GM19035 (cell line): ENCODE results near the gene RGS2.

ENCODE experiments used
- ATAC-seq: cut with Tn5 transposase; IDR thresholded peaks from one replicate; pipeline ENCODE4 v1.9.1; 2021; ENCODE audit not compliant: unreplicated experiment

RGS2 gene

GRCh38 chr1:192808518-192809306 lies at the start of gene RGS2:
TSS of gene RGS2 (plus strand) at chr1:192809039. CDS start at chr1:192809072, 33 bp downstream.
- ATAC-seq = peak; percentile 90

GRCh38 chr1:192759104-192759503 lies 49.7 kb upstream of the RGS2 start:
- no peak for ATAC-seq

- ATAC-seq = no peak
Observed at GRCh38 chr1:192762265-192762664, 46.6 kb upstream of the RGS2 start.

- ATAC-seq = no peak
Observed at GRCh38 chr1:192763243-192763642, 45.6 kb upstream of the RGS2 start.

- ATAC-seq = no peak
Observed at GRCh38 chr1:192763756-192764155, 45.1 kb upstream of the RGS2 start.

GRCh38 chr1:192764675-192765074 lies 44.2 kb upstream of the RGS2 start:
- ATAC-seq = no peak

GRCh38 chr1:192766009-192766625 lies 42.7 kb upstream of the RGS2 start:
- no peak for ATAC-seq

GRCh38 chr1:192766876-192767275 lies 42.0 kb upstream of the RGS2 start:
- ATAC-seq = no peak

GRCh38 chr1:192767798-192768197 lies 41.0 kb upstream of the RGS2 start:
- ATAC-seq = no peak

- no peak for ATAC-seq
Observed at GRCh38 chr1:192768463-192768862, 40.4 kb upstream of the RGS2 start.

GRCh38 chr1:192771341-192771740 lies 37.5 kb upstream of the RGS2 start:
- ATAC-seq = no peak

GRCh38 chr1:192775631-192776030 lies 33.2 kb upstream of the RGS2 start:
- ATAC-seq = no peak

- ATAC-seq = no peak
Observed at GRCh38 chr1:192776206-192776605, 32.6 kb upstream of the RGS2 start.

GRCh38 chr1:192776998-192777397 lies 31.8 kb upstream of the RGS2 start:
- ATAC-seq = no peak

GRCh38 chr1:192783791-192784190 lies 25.0 kb upstream of the RGS2 start:
- ATAC-seq = no peak

GRCh38 chr1:192784397-192784796 lies 24.4 kb upstream of the RGS2 start:
- ATAC-seq = no peak

GRCh38 chr1:192786576-192786975 lies 22.3 kb upstream of the RGS2 start:
- ATAC-seq = no peak

GRCh38 chr1:192787914-192788585 lies 20.8 kb upstream of the RGS2 start:
- ATAC-seq = no peak

- ATAC-seq = no peak
Observed at GRCh38 chr1:192789871-192790270, 19.0 kb upstream of the RGS2 start.

GRCh38 chr1:192792628-192793027 lies 16.2 kb upstream of the RGS2 start:
- ATAC-seq = no peak

- ATAC-seq = no peak
Observed at GRCh38 chr1:192793983-192794767, 14.7 kb upstream of the RGS2 start.

GRCh38 chr1:192794768-192795035 lies 14.1 kb upstream of the RGS2 start:
- ATAC-seq = no peak
